ENCODE results near the gene NDUFC1. TPM values are rescaled to one million over a fixed set of nuclear protein-coding genes. Genes with fewer than 3 reads are reported as not detected.

Gene NDUFC1
- total RNA-seq, 1 donor from 2014 or later, result 36.8 TPM

DNA sequence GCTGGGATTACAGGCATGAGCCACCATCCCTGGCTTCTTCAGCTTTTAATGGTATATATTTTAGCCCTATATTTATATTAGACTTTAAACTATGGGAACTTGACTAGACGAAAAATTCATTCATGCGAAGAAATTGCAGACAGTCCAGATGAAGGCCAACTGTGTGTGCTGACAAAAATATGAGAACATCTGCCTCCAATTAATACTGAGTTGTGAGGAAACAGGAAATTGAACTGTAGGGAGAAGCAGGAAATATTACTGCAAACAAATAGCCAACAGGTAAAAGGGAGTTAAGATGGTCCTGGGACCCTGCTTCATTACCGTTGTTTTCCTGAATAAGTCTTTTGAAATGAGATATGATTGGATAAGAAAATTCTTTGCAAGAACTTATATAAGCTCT, 48.6 kb downstream of the NDUFC1 start:
- TF ChIP-seq, protein P1, sequence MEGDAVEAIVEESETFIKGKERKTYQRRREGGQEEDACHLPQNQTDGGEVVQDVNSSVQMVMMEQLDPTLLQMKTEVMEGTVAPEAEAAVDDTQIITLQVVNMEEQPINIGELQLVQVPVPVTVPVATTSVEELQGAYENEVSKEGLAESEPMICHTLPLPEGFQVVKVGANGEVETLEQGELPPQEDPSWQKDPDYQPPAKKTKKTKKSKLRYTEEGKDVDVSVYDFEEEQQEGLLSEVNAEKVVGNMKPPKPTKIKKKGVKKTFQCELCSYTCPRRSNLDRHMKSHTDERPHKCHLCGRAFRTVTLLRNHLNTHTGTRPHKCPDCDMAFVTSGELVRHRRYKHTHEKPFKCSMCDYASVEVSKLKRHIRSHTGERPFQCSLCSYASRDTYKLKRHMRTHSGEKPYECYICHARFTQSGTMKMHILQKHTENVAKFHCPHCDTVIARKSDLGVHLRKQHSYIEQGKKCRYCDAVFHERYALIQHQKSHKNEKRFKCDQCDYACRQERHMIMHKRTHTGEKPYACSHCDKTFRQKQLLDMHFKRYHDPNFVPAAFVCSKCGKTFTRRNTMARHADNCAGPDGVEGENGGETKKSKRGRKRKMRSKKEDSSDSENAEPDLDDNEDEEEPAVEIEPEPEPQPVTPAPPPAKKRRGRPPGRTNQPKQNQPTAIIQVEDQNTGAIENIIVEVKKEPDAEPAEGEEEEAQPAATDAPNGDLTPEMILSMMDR (IDR thresholded peaks at IDR 0.05; ENCODE audit: insufficient read depth, low read length, poor library complexity, severe bottlenecking), result no peak
- Histone ChIP-seq H3K27me3 (ENCODE audit: control insufficient read depth, insufficient read depth, low read length) (no peaks in the 10 kb centered on the region), H3K36me3 (ENCODE audit: control insufficient read depth, insufficient read depth, low read length) (no peaks in the 10 kb centered on the region), H3K4me3 (ENCODE audit: low read depth, low read length) (no peak overlapping the region)
- no peak for DNase-seq (ENCODE audit: low read depth)

DNA sequence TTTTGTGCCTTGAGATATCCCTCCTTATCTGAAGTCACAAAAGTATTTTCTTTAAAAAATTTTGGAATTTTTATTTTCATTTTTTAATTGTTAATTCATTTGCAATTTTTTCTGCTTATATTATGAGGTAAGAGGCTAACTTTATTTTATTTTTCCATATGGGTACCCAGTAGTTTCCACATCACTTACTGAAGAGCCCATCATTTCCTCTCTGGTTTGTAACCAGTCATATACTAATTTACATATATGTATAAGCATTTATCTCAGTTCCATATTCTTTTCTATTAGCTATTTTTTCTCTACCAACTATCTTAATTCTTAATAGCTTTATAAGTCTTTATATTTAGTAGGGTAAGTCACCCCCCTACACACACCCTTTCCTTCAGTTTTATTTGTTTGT, 49.2 kb downstream of the NDUFC1 start:
- H3K4me3 ChIP-seq (ENCODE audit: low read depth, low read length), result no peak overlapping the region
- TF ChIP-seq, protein P1 (IDR thresholded peaks at IDR 0.05; ENCODE audit: insufficient read depth, low read length, poor library complexity, severe bottlenecking), result no peak
- no peaks in the 10 kb centered on the region for H3K27me3 ChIP-seq (ENCODE audit: control insufficient read depth, insufficient read depth, low read length)
- H3K36me3 ChIP-seq (ENCODE audit: control insufficient read depth, insufficient read depth, low read length), result no peaks in the 10 kb centered on the region
- DNase-seq (ENCODE audit: low read depth), result no peak

DNA sequence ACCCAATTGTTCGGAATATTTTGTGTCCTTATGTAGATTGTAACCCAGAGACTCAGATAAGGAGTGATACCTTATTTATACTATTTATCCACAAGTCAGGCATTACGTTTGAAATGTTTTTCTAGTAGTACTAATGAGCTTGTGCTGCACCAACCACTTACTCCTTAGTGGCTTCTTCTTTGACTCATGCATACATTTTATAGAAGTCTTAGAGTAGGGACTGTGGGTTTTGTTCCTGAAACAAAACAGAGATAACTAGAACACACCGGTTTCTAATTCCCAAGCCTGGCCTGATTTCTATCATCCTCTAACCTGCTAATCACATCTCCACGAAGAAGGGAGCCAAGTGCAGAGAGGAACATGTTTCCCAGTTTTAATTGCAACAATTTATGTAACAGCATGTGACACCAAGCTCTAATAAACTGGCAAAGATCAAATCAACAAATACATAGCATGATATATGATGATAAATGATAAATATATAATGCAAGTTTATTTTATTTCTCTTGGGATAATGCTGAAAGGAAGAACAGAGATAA, 54.5 kb downstream of the NDUFC1 start:
- Histone ChIP-seq H3K4me3 (ENCODE audit: low read depth, low read length) (no peak overlapping the region), H3K36me3 (ENCODE audit: control insufficient read depth, insufficient read depth, low read length) (no peaks in the 10 kb centered on the region), H3K27me3 (ENCODE audit: control insufficient read depth, insufficient read depth, low read length) (no peaks in the 10 kb centered on the region)
- TF ChIP-seq, protein P1 (IDR thresholded peaks at IDR 0.05; ENCODE audit: insufficient read depth, low read length, poor library complexity, severe bottlenecking), result no peak
- DNase-seq (ENCODE audit: low read depth), result no peak

DNA sequence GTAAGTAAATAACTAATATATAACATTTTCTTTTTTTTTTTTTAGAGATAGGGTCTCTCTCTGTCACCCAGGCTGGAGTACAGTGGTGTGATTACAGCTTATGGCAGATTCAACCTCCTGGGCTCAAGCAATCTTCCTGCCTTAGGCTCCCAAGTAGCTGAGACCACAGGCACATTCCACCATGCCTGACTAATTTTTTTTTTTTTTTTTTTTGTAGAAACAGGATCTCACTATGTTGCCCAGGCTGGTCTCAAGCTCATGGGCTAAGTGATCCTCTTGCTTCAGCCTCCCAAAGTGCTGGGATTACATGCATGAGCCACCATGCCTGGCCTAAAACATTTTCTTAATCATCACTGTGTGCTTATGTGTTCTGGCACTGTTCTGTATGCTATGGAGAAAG, 55.0 kb downstream of the NDUFC1 start:
- no peaks in the 10 kb centered on the region for H3K27me3 ChIP-seq (ENCODE audit: control insufficient read depth, insufficient read depth, low read length)
- no peak overlapping the region for H3K4me3 ChIP-seq (ENCODE audit: low read depth, low read length)
- no peak for DNase-seq (ENCODE audit: low read depth)
- H3K36me3 ChIP-seq (ENCODE audit: control insufficient read depth, insufficient read depth, low read length), result no peaks in the 10 kb centered on the region
- TF ChIP-seq, protein P1 (IDR thresholded peaks at IDR 0.05; ENCODE audit: insufficient read depth, low read length, poor library complexity, severe bottlenecking), result no peak

DNA sequence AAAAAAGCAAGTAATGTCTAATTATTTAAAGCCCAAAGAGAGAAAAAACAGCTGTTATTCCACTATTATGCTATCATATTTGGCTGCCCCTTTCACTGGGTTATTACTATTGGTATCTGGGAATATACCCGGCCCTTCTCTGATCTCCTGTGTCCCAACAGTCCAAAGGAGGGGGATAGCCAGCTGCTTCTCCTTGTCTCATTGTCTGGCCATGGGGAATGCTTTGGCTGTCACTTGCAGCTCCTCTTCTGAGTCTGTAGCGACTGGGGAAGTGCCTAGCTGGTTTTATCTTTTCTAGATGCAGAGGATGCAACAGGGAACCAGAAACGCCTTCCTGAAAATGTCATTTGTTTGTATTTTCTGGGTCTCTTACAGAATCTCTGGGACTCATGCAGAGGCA, 56.1 kb downstream of the NDUFC1 start:
- no peak overlapping the region for H3K4me3 ChIP-seq (ENCODE audit: low read depth, low read length)
- DNase-seq (ENCODE audit: low read depth), result no peak
- no peaks in the 10 kb centered on the region for H3K27me3 ChIP-seq (ENCODE audit: control insufficient read depth, insufficient read depth, low read length)
- no peaks in the 10 kb centered on the region for H3K36me3 ChIP-seq (ENCODE audit: control insufficient read depth, insufficient read depth, low read length)
- TF ChIP-seq, protein P1 (IDR thresholded peaks at IDR 0.05; ENCODE audit: insufficient read depth, low read length, poor library complexity, severe bottlenecking), result no peak

DNA sequence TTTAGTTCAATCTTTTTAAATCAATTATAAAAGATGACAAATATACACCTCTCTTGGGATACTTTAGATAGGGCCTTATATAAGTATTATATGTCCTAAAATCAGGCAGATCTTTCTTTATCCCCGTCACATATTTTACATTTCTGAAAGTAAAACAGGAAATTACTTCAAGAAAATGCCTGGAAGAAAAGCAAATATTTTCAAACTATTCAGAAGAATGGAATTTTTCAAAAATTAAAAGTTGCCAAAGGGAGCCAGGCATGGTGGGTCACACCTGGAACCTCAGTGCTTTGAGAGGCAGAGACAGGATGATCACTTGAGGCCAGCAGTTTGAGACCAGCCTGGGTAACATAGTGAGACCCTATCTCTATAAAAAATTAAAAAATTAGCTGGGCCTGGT, 56.7 kb downstream of the NDUFC1 start:
- TF ChIP-seq, protein P1 (IDR thresholded peaks at IDR 0.05; ENCODE audit: insufficient read depth, low read length, poor library complexity, severe bottlenecking), result no peak
- Histone ChIP-seq H3K4me3 (ENCODE audit: low read depth, low read length) (no peak overlapping the region), H3K27me3 (ENCODE audit: control insufficient read depth, insufficient read depth, low read length) (no peaks in the 10 kb centered on the region), H3K36me3 (ENCODE audit: control insufficient read depth, insufficient read depth, low read length) (no peaks in the 10 kb centered on the region)
- no peak for DNase-seq (ENCODE audit: low read depth)
